Activated CD4-positive, alpha-beta T cell treated with anti-CD3 and anti-CD28 coated beads, Interleukin-2, amount 50 U/mL, for 4 hours (primary cell): Measurements from ENCODE around the gene SPHK1.
"Not testable (repeated sequence)": the region's sequence is repeated elsewhere in the genome, so short reads cannot be mapped to it uniquely, and the experiment has no call there.

Experiments
- DNase-seq, 2 experiments: peaks; one replicate each; pipeline ENCODE4 v3.0.0-alpha.2; 2020

SPHK1 gene, protein sequence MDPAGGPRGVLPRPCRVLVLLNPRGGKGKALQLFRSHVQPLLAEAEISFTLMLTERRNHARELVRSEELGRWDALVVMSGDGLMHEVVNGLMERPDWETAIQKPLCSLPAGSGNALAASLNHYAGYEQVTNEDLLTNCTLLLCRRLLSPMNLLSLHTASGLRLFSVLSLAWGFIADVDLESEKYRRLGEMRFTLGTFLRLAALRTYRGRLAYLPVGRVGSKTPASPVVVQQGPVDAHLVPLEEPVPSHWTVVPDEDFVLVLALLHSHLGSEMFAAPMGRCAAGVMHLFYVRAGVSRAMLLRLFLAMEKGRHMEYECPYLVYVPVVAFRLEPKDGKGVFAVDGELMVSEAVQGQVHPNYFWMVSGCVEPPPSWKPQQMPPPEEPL

DNA sequence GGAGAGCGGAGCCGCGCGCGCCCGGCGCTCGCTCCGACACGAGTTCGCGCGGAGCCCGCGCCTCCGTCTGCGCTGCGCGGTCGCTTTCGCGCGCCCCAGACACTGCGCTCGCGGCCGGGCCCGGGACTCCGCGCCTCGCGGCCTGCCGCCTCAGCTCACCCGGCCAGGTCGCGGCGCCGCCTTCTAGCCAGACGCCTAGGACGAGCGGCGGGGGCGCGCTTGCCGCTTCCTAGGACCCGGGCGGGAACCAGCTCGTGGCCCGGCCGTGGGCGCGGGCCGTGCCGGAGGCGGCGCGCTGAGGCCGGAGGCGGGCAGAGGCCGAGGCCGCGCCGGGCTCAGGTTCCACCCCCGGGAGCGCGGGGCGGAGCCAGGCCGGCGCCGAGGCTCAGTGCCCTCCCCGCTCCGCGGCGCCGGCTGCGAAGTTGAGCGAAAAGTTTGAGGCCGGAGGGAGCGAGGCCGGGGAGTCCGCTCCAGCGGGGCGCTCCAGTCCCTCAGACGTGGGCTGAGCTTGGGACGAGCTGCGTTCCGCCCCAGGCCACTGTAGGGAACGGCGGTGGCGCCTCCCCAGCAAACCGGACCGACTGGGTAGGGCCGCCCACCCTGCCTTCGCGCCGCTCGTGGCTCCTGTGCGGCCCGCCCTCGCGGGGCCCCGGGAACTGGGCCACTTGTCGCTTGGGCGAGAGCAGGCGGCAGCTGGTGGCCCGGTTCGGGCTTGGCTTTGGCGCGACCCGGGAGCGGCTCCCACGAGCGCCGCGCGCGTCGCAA, at the start of gene SPHK1:
TSS of gene SPHK1 (plus strand) at position 388 of the 765 bp plus-strand sequence. CDS start 1,036 bp downstream, outside the sequence.
- peak; percentile 48 to 50 for DNase-seq

DNA sequence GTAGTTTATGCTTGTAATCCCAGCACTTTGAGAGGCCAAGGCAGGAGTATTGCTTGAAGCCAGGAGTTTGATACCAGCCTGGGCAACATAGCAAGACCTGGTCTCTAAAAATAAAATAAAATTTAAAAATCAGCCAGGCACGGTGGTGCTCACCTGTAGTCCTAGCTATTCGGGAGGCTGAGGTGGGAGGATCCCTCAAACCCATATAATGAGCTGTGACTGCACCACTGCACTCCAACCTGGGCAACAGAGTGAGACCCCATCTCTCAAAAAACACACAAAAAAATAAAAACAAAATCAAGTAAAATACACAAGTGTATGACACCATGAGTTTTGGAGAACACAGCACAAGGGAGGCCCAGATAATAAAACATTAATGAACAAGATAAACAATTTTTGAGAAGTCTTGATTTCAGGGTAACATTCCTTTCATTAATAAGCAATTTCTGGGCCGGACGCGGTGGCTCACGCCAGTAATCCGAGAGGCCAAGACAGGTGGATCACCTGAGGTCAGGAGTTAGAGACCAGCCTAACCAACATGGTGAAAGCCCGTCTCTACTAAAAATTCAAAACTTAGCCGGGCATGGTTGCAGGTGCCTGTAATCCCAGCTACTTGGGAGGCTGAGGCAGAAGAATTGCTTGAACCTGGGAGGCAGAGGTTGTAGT, 48.6 kb upstream of the SPHK1 start:
- no peak for DNase-seq

DNA sequence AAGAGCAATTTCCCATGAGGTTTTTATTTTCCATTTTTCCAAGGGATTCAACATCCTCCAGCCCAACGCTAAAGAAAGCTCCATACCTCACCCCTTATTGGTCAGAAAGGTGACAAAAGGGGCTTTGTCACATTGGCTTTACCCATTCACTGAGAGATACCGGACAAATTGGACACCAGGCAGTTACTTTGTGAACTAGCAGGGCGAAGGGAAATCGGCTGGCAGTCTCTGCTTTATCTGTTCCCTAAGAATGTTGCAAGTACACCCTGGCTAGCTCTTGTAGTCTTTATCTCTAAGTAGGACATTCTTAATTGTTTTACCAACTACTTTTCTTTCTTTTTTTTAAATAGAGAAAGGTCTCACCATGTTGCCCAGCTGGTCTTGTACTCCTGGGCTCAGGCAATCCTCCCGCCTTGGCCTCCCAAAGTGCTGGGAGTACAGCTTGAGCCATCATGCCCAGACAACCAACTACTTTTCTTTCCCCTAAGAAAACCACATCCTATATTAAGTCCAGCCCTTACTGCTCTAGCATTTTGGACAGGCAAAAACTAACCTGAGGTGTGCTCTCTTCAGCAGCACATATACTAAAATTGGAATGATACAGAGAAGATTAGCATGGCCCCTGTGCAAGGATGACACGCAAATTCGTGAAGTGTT, 47.5 kb upstream of the SPHK1 start:
- DNase-seq = no peak

DNA sequence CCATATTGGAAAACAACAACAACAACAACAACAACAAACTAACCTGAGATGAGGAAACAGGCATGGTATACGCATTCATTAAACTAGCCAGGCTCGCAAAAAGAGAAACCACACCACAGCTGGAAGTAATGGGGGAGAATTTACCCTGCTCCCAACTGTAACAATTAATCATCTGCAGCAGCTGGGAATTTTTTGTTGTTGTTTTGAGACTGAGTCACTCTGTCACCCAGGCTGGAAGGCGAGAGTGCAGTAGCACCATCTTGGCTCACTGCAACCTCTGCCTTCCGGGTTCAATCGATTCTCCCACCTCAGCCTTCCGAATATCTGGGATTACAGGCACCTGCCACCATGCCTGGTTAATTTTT, 47.0 kb upstream of the SPHK1 start:
- no peak for DNase-seq

DNA sequence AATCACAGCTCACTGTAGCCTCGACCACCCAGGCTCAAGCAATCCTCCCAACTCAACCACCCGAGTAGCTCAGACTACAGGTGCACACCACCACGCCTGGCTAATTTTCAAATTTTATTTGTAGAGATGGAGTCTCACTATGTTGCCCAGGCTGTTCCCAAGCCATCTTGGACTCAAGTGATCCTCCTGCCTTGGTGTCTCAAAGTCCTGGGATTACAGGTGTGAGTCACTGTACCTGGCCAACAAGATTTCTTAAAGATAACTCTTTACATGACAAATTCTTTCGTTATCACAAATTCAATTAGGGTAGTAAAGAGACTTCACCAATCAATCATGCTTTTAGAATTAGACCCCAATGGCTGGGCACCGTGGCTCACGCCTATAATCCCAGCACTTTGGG, 43.1 kb upstream of the SPHK1 start:
- no peak for DNase-seq

DNA sequence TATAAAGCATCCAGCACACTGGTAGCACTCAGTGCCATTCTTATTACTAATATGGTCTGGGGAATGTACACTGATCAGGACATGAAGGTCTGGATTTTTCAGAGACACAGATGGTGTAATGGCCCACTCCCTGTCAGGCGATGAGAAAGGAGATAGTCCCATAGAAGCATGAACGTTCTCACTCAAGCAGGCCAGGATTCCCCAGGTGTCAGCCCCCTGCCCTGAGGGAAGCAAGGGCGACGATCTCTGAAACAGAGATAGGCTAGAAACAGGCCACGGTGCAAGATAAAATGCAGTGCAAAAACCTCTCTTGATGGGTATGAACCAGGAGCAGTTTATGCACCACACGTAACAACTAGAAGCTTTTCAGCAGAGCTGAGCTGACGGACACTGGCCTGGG, 41.3 kb upstream of the SPHK1 start:
- DNase-seq = no peak

DNA sequence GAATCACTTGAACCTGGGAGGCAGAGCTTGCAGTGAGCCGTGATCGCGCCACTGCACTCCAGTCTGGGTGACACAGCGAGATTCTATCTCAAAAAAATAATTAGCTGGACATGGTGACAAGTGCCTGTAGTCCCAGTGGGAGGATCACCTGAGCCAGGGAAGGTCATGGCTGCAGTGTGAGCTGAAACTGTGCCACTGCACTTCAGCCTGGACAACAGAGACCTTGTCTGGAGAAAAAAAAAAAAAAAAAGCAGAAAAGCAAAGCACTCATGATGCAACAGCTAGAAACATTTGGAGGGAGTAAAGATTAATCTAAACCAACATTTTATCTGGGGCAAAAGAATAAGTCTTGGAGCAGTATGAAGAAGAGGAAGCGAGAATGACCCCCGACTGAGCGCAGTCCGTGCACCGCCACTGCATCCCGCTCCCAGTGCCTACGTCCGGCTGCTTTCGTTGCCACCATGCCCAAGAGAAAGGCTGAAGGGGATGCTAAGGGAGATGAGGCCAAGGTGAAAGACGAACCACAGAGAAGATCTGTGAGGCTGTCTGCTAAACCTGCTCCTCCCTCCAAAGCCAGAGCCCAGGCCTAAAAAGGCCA, 38.9 kb upstream of the SPHK1 start:
- no peak for DNase-seq

DNA sequence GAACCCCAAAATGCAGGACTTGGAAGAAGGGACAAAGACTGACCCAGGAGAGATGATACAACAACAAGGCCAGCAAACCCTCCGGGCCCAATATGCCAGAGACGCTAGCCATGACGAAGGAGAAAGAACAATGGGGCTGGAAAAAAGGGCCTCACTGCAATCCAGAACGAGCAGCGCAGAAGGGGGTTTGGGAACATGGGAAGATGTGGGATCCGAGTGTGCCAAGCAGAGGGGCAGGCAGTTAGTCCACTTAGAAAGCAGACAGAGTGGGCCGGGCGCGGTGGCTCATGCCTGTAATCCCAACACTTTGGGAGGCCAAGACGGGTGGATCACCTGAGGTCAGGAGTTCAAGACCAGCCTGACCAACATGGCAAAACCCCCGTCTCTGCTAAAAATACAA, 37.5 kb upstream of the SPHK1 start:
- not testable (repeated sequence) for DNase-seq

DNA sequence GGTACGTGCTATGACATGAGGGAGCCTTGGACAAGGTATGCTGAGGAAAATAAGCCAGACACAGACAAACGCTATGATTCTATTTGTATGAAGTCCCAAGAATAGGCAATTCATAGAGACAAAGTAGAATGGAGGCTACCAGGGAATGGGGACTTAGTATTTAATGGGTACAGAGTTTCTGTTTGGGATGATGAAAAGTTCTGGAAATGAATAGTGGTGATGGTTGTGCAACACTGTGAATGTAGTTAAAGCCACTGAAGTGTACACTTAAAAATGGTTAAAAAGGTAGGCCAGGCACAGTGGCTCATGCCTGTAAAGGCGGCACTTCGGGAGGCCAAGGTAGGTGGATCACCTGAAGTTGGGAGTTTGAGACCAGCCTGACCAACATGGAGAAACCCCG, 33.9 kb upstream of the SPHK1 start:
- DNase-seq = no peak

DNA sequence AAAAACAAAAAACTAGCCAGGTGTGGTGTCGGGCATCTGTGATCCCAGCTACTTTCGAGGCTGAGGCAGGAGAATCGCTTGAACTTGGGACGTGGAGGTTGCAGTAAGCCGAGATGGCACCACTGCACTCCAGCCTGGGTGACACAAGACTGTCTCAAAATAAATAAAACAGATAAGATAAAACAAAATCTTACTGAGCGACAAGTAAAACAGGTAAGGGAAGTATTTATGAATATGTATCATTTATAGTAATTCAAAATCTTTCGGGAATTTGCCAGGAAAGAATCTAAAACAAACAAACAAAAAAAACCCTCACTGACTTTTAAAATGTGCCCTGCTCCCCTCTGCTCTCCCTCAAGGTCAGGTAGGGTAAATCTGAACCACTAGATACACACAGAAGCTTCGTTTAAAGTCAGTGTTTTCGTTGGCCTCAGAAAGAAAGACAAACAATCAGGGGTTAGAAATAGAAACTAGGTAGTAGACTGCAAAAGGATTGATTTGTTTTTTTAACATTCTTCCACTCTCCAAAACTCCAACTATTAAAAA, 32.8 kb upstream of the SPHK1 start:
- no peak for DNase-seq

DNA sequence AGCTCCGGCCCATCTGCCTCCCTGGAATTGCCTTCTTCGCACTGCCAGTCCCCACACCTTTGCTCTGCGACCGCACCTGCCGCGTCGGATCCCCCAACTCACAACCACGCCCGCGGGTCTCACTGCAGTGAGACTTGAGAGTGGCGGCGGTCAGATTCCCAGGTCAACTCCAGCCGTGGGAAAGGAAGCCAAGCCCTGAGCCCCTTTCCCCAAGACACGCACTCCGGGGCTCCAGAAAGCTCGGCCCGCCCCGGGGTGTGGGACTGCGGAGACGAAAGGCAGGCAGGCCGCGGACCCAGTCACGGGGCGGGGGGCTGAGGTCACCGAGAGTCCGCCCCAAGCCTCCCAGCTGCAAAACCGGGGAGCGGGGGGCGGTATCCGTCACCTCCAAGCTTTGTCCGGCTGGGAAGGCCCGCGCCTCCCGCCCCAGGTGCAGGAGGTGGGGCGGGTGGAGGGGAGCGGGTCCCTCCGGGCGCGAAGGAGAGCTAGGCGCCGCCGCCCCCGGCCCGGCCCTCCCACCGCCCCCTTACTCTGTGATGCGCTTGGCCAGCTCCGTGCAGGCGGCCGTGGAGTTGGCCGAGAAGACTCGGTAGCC, 31.3 kb upstream of the SPHK1 start:
- DNase-seq = no peak

DNA sequence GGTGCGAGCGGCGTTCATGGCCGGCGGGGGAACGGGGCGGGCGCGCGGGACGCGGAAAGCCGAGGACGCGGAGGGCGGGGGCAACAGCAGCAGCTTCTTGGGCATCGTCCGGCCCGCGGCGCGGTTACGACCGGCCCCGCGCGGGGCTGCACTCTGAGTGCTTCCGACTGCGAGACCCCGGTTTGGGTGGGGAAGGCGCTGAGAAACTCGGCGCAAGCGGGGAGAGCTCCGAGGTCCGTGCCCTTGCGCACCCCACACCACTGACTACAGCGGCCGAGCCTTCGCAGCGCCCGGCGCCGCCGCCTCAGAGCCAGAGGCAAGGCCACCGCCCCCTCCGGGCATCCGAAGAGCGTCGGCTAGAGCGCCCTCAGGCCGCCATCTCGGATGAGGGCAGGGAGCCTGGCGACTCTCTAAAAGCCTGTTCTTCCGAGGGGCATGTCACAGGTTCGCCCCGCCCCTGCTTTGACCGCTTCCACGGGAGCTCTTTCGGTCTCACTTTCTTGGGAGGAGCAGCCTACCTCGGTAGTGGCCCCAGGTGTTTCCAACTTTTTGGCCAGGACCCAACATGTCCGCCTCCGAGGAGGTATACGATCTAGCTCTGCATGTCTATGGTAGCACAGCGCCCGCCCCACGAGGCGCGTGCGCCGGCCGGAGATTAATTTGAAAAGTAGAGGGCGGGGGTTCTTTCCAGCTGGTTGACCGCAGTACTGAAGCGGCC, 30.7 kb upstream of the SPHK1 start, which contains the start of gene PRPSAP1:
TSS of gene PRPSAP1 (minus strand) at position 318 of the 718 bp plus-strand sequence. CDS start at position 105, 213 bp downstream.
- DNase-seq = peak; percentile 69 to 70

DNA sequence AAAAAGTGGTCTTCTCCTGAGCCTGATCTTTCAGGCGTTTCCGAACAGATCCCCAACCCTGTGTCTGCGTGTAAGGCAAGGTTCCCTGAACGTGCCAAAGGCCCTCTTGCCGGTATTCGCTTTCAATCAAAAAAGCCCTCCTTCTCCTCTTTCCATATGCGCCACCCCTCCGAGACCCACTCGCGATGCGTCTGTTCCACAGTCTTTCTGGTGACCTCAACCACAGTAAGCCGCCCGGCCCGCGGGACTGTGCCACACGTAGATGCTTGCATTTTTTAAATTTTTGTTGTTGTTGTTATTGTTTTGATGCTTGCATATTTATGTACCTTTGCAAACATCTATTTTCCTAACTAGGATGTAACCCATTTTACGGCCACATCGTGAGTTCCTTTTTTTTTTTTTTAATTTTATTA, 30.1 kb upstream of the SPHK1 start:
- no peak for DNase-seq

DNA sequence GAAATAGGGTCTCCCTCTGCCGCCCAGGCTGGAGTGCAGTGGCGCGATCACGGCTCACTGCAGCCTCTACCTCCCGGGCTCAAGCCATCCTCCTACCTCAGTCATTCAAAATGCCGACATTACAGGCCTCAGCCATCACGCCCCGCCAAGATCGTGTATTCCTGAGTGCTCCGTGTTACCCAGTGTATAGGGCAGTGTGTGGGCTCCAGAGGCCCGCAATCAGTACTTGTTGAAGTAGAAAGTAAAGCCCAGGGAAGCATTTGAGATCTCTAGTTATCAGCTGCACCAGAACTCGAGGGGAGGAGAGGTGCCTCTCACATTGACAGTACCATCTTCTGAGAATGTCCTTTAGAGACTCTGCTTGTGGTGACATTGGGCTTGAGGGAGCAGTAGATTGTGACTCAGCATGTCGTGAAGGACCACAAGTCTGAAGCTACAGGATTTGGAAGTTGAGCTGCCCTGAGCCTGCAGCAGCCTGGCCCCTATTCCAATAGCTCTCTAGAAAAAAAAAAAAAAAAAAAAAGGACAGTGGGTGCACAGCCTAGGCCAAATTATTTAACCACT, 29.6 kb upstream of the SPHK1 start:
- DNase-seq = no peak

DNA sequence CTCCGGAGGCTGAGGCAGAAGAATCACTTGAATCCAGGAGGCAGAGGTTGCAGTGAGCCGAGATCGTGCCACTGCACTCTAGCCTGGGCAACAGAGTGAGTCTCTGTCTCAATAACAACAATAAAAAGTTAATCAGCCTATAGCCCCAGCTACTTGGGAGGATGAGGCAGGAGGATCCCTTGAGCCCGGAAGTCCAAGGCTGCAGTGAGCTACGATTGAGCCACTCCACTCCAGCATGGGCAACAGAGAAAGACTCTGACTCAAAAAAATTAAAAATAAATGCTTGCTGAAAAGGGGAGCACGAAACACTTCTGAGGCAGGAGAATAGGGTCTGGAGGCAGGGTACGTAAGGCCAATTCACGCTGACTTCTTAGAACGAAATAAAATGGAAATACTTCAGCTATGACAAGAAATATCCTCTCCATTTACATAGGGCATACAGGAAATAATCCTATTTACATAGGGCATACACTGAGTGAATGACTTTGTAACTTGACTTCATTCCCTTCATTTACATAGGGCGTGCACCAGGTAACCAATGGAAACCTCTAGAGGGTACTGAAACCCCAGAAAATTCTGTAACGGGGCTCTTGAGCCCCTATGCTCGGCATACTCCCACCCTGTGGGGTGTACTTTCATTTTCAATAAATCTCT, 27.5 kb upstream of the SPHK1 start:
- no peak for DNase-seq

DNA sequence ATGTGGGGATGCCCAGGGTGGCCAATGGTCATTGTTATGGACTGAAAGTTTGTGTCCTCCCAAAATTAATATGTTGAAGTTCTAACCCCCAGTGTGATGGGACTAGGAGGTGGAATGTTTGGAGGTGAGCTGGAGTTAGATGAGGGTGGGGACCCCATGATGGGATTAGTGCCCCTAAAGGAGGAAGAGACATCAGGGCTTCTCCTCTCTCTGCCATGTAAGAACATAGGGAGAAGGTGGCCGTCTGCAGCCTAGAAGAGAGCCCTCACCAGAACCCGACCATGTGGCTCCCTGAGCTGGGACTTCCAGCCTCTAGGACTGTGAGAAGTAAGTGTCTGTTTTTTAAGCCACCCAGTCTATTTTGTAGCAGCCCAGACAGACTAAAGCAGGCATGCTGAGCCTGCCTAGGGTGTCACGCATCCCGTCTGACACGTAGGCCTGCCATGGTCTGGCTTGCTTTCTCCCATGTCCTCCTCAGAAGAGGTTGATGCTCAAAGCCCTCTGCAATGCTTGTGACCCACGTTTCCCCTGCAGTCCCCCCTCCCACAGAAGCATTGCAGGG, 26.7 kb upstream of the SPHK1 start:
- no peak for DNase-seq

DNA sequence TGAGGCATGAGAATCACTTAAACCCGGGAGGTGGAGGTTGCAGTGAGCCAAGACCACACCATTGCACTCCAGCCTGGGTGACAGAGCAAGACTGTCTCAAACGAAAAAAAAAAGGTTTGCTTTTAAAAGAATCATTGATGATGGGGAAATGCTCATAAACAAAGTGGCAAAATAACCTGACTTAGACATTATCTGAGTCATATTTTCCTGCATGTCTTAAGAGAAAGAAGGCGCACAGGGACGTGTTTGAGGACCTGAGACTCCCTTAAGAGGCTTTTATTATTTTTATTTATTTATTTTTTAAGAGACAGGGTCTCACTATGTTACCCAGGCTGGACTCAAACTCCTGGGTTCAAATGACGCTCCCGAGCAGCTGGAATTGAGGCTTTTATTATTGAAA, 25.0 kb upstream of the SPHK1 start:
- DNase-seq = no peak

DNA sequence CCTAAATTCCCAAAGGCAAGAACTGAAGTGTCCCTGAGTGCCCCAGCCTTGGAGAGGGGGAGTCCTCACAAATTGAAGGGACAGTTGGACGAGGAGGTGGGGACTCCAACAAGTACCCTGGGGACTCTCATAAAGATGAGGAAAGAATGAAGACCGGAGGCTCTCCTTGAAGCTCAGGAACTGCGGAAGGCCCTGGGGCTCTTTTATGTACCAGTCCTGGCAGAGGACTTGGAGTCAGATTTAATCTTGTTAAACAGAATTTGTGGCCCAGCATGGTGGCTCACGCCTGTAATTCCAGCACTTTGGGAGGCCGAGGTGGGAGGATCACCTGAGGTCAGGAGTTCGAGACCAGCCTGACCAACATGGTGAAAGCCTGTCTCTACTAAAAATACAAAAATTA, 24.6 kb upstream of the SPHK1 start:
- DNase-seq = not testable (repeated sequence)

DNA sequence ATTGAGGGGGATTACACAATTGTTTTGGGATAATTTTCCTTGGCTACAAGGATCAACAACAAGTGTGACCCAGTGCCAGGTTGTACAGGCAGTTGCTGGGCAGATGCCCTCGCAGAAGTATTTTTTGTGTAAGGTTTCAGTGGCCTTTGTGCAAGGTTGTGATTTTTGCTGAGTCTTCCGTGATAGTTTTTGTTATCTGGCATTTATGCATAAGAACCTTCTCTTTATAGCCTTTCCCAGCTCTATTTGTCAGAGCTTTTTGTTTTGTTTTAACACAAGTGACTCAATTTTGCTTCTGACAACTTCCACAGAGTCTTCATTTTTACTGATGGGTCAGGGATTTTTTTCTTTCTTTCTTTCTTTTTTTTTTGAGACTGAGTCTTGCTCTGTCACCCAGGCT, 23.9 kb upstream of the SPHK1 start:
- DNase-seq = no peak
